MM.1S (cell line): ENCODE data around the gene AQP2.

Experiments used
- DNase-seq: peaks from one replicate; pipeline ENCODE4 v3.0.0-alpha.2; 2015
- H2AFZ ChIP-seq: fragments of 300-600 bp; sonication (generic); 2 replicates; pipeline ENCODE4 v1.6.0; 2016; ENCODE audit warnings: antibody characterized with exemption, low read length
- H3F3A ChIP-seq: fragments of 300-600 bp; sonication (generic); 2 replicates; pipeline ENCODE4 v1.6.1; 2016; ENCODE audit warnings: mild to moderate bottlenecking, antibody characterized with exemption, low read length, moderate library complexity, mixed read lengths; ENCODE audit not compliant: insufficient read depth
- H3K27ac ChIP-seq: fragments of 300-600 bp; sonication (generic); 2 replicates; pipeline ENCODE4 v1.5.1; 2016; ENCODE audit warnings: mild to moderate bottlenecking, low read length
- H3K27me3 ChIP-seq: fragments of 300-600 bp; sonication (generic); replicated peaks from 2 replicates; pipeline ENCODE4 v1.6.0; 2016; ENCODE audit warnings: low read length; ENCODE audit not compliant: insufficient read depth
- H3K36me3 ChIP-seq: fragments of 300-600 bp; sonication (generic); replicated peaks from 2 replicates; pipeline ENCODE4 v1.6.1; 2016; ENCODE audit warnings: mild to moderate bottlenecking, low read length, mixed read lengths; ENCODE audit not compliant: insufficient read depth
- H3K4me1 ChIP-seq: fragments of 300-600 bp; sonication (generic); 2 replicates; pipeline ENCODE4 v1.6.1; 2016; ENCODE audit warnings: low read length, mixed read lengths
- H3K4me2 ChIP-seq: fragments of 300-600 bp; sonication (generic); 2 replicates; pipeline ENCODE4 v1.6.0; 2016; ENCODE audit warnings: low read depth, low read length
- H3K4me3 ChIP-seq: fragments of 300-600 bp; sonication (generic); 2 replicates; pipeline ENCODE4 v1.5.1; 2016; ENCODE audit warnings: low read length, mixed read lengths
- H3K79me2 ChIP-seq: fragments of 300-600 bp; sonication (generic); 2 replicates; pipeline ENCODE4 v1.6.1; 2016; ENCODE audit warnings: mixed run types, low read length, mixed read lengths
- H3K9ac ChIP-seq: fragments of 300-600 bp; sonication (generic); 2 replicates; pipeline ENCODE4 v1.6.1; 2016; ENCODE audit warnings: low read length, mixed read lengths
- H3K9me2 ChIP-seq: fragments of 300-600 bp; sonication (generic); replicated peaks from 2 replicates; pipeline ENCODE4 v1.6.1; 2016; ENCODE audit warnings: mild to moderate bottlenecking, low read length, mixed read lengths; ENCODE audit not compliant: insufficient read depth
- H3K9me3 ChIP-seq: fragments of 300-600 bp; sonication (generic); replicated peaks from 2 replicates; pipeline ENCODE4 v1.6.1; 2016; ENCODE audit warnings: mild to moderate bottlenecking, low read length, mixed read lengths; ENCODE audit not compliant: insufficient read depth
- H4K20me1 ChIP-seq: fragments of 300-600 bp; sonication (generic); 2 replicates; pipeline ENCODE4 v1.6.1; 2016; ENCODE audit warnings: mild to moderate bottlenecking, low read length, moderate library complexity, mixed read lengths; ENCODE audit not compliant: insufficient read depth
- CTCF ChIP-seq: fragments of 300-600 bp; sonication (generic); IDR thresholded peaks from 2 replicates; pipeline ENCODE4 v1.5.1; 2016; ENCODE audit warnings: antibody characterized with exemption, low read length, mixed read lengths
- EZH2 ChIP-seq: fragments of 300-600 bp; sonication (generic); optimal IDR thresholded peaks from 2 replicates; pipeline ENCODE3; 2017; ENCODE audit warnings: low read depth, mild to moderate bottlenecking, antibody characterized with exemption, low read length, mixed read lengths
- EZH2phosphoT487 ChIP-seq: fragments of 300-600 bp; sonication (generic); IDR thresholded peaks from 2 replicates; pipeline ENCODE4 v1.6.1; 2018; ENCODE audit warnings: antibody characterized with exemption, low read length

AQP2 gene

GRCh38 chr12:49920915-49921286 lies 29.6 kb upstream of the AQP2 start:
- Histone ChIP-seq H3K79me2 (no peaks in the 10 kb centered on the region), H3K36me3 (no peaks in the 10 kb centered on the region), H3K4me1 (no peaks in the 10 kb centered on the region), H3K27me3 (no peaks in the 10 kb centered on the region), H3K4me2 (no peak overlapping the region), H4K20me1 (no peaks in the 10 kb centered on the region), H3K9me2 (no peaks in the 10 kb centered on the region), H3F3A (no peaks in the 10 kb centered on the region), H3K27ac (no peak overlapping the region), H3K9ac (no peak overlapping the region), H3K9me3 (no peaks in the 10 kb centered on the region), H3K4me3 (no peak overlapping the region), H2AFZ (no peak overlapping the region)
- TF ChIP-seq EZH2: no peak
- no peak for TF ChIP-seq EZH2phosphoT487
- no peak for TF ChIP-seq CTCF
- DNase-seq: no peak

- Histone ChIP-seq H3K27me3 (no peaks in the 10 kb centered on the region), H4K20me1 (no peaks in the 10 kb centered on the region), H3K36me3 (no peaks in the 10 kb centered on the region), H3K4me1 (no peaks in the 10 kb centered on the region), H3K79me2 (no peaks in the 10 kb centered on the region), H3F3A (no peaks in the 10 kb centered on the region), H2AFZ (no peak overlapping the region), H3K9ac (no peak overlapping the region), H3K4me3 (no peak overlapping the region), H3K4me2 (no peak overlapping the region), H3K27ac (no peak overlapping the region), H3K9me2 (no peaks in the 10 kb centered on the region), H3K9me3 (no peaks in the 10 kb centered on the region)
- no peak for DNase-seq
- TF ChIP-seq EZH2 (no peak), CTCF (no peak), EZH2phosphoT487 (no peak)
Observed at GRCh38 chr12:49921299-49921698, 29.2 kb upstream of the AQP2 start.

GRCh38 chr12:49921936-49922335 lies 28.6 kb upstream of the AQP2 start:
- H3K4me2 ChIP-seq: no peak overlapping the region

More at GRCh38 chr12:49921936-49922335, 28.6 kb upstream of the AQP2 start:
- Histone ChIP-seq H3K79me2 (no peaks in the 10 kb centered on the region), H3K9me2 (no peaks in the 10 kb centered on the region), H3K9me3 (no peaks in the 10 kb centered on the region), H3K27me3 (no peaks in the 10 kb centered on the region), H3K4me3 (no peak overlapping the region), H3K27ac (no peak overlapping the region), H3K4me1 (no peaks in the 10 kb centered on the region), H3K36me3 (no peaks in the 10 kb centered on the region), H3K9ac (no peak overlapping the region), H2AFZ (no peak overlapping the region), H3F3A (no peaks in the 10 kb centered on the region), H4K20me1 (no peaks in the 10 kb centered on the region)
- DNase-seq: no peak
- no peak for TF ChIP-seq CTCF
- no peak for TF ChIP-seq EZH2phosphoT487
- no peak for TF ChIP-seq EZH2
